SK-MEL-5 (cell line): ENCODE data around the gene GPX4. TPM values are rescaled to one million over a fixed set of nuclear protein-coding genes. Genes with fewer than 3 reads are reported as not detected.

Experiments used
- DNase-seq: peaks from one replicate; pipeline ENCODE4 v3.0.0-alpha.2; 2016; ENCODE audit warnings: low read depth, low spot score
- in situ Hi-C: cut with HindIII; loops from 2 replicates; pipeline ENCODE4 v1.10.0; 2016; ENCODE audit warnings: low sequenced_read_pairs, high pct_unique_total_duplicates, low pct_unique_long_range_greater_than_20kb
- total RNA-seq: library from RNA; depleted of rRNA; stranded (reverse); fragments of >200 nt; shearing (Covaris generic); gene quantifications from 2 replicates; pipeline ENCODE4 v1.2.3, GENCODE V29; 2014

The GPX4 gene
- total RNA-seq, 1 experiment from 2014 or later, result 258 TPM

DNA sequence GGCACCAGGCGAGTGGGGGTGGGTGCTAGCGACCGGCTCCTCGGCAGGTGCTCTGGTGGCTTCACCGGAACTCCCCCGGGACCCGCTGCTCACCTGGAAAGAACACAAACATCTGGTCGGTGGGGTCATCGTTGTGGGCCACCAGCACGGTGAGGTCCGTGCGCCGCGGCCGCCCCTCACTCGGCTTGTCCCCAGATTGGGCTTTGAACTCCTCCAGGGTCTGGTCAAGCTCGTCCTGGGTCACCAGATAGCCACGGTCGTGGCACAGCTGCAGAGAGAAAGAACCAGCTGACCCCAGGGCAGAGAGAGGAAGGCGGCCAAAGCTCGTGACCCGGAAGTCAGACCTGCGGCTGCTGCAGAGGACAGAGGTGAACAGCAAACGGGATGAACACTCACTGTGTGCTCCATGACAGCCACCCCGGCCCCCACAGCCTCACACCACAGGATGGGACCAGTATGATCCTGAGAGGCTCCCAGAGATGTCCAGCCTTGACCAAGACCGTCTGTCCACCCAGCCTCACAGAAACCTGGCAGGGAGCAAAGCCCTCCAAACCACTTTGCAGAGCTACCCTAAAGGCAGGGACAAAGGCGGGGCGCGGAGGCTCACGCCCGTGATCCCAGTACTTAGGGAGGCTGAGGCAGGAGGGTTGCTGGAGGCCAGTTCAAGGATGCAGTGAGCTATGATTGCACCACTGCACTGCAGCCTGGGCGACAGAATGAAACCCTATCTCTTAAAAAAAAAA, 9.8 kb upstream of the GPX4 start:
- in situ Hi-C loops, result no loop called here
- DNase-seq, result no peak

DNA sequence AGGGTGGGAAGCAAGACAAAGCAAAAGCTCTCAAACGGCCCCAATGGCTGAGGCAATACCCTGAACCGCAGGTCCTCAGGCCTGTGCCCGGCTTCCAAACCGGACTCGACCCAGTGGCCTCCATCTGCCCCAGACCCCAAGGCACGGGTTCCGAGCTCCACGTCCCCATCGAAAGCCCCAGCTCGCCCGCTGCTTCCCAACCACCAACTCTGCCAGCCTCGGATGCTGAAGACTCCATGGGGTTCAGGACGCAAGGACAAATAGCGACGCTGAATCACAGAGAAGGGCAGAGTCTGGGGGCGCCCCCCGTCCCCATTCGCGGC, 9.2 kb upstream of the GPX4 start:
- in situ Hi-C loops, result no loop called here
- no peak for DNase-seq

DNA sequence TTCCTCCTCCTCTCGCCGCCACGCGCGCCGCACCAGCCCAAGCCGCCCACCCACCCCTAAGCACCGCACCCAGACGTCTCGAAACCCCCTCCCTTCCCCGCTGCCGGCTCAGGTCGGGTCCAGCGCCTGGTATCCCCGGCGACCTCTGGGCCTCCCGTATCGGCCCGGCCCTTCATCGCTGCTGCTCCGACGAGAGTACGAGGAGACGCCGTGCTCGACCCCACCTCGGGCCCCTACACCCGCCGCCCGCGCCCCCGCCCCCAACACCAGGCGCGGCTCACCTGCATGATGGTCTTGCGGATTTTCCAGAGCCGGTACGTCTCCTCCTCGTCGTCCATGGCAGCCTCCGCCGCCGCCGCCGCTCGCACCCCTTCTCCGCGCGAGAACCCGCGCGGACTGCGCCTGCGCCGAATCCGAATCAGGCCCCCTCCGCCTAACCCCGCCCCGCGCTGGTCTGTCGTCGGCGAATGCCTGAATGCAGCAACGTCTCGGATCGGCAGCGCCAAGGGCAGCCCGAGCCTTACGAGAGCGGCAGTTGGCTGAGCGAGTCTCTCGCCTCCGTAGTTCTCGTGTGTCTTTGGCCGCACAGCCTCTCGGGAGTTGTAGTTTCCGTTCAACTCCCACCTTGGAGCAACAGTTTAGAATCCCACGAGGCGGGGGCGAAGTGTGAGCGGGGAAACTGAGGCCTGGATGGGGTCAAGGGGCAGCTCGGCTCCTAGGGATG, 8.7 kb upstream of the GPX4 start, which contains the start of gene POLR2E:
TSS of gene POLR2E (minus strand) at position 398 of the 724 bp plus-strand sequence. CDS start at position 338, 60 bp downstream.
- peak; percentile 96 for DNase-seq
- in situ Hi-C loops, result no loop called here

DNA sequence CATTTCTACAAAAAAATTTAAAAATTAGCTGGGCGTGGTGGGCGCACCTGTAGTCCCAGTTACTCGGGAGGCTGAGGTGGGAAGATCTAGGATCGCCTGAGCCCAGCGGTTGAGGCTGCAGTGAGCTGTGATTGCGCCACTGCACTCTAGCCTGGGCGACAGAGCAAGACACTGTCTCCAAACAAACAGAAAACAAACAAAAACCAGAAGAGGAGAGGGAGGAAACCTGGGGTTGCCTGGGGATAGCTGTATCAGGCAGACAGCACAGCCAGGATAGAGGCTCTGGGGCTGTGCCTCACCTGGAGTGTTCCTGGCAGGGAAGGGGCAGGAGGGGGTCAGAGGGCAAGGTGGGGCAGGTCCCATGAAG, 6.0 kb upstream of the GPX4 start:
- no peak for DNase-seq
- in situ Hi-C loops, result no loop called here

GRCh38 chr19:1098177-1099051, 5.4 kb upstream of the GPX4 start:
- in situ Hi-C loops, result no loop called here
- DNase-seq, result no peak

GRCh38 chr19:1101337-1101698, 2.5 kb upstream of the GPX4 start:
- no peak for DNase-seq
- in situ Hi-C loops, result no loop called here

- in situ Hi-C loops, result no loop called here
Observed at GRCh38 chr19:1102407-1103131, 1.2 kb upstream of the GPX4 start.

GRCh38 chr19:1103132-1103707, 574 bp upstream of the GPX4 start:
- in situ Hi-C loops, result no loop called here
- no peak for DNase-seq

More at GRCh38 chr19:1102407-1103131, 1.2 kb upstream of the GPX4 start:
- no peak for DNase-seq

DNA sequence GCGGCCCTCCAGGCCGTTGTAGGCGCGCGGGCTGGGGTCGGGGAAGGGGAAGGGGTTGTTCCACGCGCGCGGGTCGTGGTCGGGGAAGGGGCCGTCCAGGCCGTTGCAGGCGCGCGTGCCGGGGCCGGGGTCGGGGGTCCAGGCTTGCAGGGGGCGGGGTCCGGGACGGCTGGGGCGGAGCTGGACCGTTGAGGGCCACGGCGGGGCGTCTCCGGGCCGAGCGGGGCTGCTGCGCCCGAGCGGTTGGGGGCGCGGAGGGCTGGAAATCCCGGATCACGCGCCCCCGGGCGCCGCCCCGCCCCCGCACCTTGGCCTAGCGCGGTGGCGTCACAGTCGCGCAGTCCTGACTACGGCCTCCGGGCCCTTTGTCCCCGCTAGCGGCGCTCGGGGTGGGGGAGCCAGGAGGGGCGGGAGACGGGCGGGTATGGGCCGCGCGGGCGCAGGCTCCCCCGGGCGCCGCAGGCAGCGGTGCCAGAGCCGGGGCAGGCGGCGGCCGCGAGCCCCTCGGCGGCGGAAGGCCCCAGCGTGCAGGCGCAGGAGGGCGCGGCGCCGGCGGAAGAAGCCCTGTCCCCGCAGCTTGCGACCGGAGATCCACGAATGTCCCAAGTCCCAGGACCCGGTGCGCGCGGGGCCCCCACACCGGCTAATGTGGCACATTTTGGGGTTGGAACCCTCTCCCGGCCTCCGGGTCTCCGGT, 665 bp downstream of the GPX4 start:
- peak; percentile 50 for DNase-seq

GRCh38 chr19:1105008-1105872, 1.4 kb downstream of the GPX4 start:
- DNase-seq, result no peak
- in situ Hi-C loops, result no loop called here

More for the DNA sequence above, 665 bp downstream of the GPX4 start:
- in situ Hi-C loops, result no loop called here

DNA sequence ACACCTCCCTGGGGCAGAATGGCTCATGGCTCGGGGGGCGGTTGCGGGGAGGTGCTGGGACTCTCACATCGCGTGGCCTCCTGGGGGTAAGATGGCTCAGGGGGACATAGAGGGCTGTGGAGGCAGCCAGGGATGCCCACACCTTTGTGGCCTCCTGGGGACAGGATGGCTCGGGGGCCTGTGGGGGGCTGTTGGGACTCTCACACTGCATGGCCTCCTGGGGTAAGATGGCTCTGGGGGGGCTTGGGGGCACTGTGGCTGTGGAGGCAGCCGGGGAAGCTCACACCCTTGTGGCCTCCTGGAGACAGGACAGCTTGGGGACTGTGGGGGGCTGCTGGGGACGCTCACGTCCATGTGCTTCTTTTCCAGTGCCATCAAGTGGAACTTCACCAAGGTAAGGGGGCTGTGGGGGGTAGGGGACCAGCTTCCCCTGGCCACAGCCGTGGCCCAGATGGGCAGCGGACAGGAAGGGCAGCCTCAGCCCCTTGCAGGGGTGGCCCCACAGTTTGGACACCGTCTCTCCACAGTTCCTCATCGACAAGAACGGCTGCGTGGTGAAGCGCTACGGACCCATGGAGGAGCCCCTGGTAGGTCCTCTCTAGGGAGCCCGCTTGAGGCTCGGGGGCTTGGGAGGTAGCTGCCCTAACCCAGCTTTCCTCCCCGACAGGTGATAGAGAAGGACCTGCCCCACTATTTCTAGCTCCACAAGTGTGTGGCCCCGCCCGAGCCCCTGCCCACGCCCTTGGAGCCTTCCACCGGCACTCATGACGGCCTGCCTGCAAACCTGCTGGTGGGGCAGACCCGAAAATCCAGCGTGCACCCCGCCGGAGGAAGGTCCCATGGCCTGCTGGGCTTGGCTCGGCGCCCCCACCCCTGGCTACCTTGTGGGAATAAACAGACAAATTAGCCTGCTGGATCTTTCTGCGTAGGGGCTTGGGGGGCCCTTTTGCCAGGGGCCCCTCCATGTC, 2.4 kb downstream of the GPX4 start:
- in situ Hi-C loops, result no loop called here

DNA sequence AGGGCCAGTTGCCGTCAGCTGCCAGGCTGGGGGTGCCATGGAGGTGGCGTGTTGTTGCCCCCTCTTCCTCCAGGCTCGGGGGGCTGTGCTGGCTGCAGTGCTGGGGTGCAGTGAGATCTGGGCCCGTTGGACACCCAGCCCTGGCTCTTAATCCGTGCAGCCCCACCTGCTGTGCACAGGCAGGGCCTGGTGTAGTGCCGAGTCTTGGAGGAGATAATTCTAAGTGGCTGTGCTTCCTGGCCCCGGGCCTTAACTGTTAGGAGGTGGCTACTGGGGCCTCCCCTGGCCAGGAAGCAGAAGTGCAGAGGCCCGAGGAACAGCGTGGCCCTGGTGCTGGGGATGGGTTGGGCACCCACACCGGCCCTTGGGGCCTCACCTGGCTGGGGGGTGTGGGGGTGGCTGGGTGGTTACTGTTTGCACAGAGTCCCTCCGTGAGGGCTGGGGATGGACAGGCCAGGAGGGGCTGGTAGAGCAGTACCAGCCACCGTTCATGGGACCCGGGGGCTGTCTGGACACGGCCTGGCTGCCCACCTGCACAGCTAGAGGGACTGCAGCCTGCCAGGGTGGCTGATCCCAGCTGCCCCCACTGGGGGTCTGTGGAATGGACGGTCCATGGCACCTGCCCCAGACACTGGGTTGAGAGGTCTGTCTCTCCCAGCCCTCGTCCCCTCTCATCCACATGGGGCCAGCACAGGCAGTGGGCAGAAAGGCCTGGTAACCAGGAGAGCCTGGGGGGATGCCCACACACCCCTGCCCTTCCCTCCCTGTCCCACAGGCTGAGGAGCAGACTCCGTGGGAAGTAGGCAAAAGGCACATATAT, 3.3 kb downstream of the GPX4 start:
- DNase-seq, result peak; percentile 45
- in situ Hi-C loops, result no loop called here

More for the DNA sequence above, 2.4 kb downstream of the GPX4 start:
- DNase-seq, result no peak

GRCh38 chr19:1107661-1108261, 4.0 kb downstream of the GPX4 start:
- in situ Hi-C loops, result no loop called here
- DNase-seq, result no peak
